Fibroblast of peridontal ligament (primary cell): Measurements from ENCODE around the gene TIMMDC1.
A peak's percentile ranks its signal among the peaks of the same experiment; 100 is the strongest.

ENCODE experiments used
- DNase-seq: peaks from one replicate; pipeline ENCODE4 v3.0.0-alpha.2; 2010; ENCODE audit errors: extremely low read depth

TIMMDC1 gene, protein sequence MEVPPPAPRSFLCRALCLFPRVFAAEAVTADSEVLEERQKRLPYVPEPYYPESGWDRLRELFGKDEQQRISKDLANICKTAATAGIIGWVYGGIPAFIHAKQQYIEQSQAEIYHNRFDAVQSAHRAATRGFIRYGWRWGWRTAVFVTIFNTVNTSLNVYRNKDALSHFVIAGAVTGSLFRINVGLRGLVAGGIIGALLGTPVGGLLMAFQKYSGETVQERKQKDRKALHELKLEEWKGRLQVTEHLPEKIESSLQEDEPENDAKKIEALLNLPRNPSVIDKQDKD

GRCh38 chr3:119498186-119499011, at the start of gene TIMMDC1:
TSS of gene TIMMDC1 (plus strand) at chr3:119498547. CDS start at chr3:119498734, 187 bp downstream.
- peak; percentile 92 for DNase-seq

DNA sequence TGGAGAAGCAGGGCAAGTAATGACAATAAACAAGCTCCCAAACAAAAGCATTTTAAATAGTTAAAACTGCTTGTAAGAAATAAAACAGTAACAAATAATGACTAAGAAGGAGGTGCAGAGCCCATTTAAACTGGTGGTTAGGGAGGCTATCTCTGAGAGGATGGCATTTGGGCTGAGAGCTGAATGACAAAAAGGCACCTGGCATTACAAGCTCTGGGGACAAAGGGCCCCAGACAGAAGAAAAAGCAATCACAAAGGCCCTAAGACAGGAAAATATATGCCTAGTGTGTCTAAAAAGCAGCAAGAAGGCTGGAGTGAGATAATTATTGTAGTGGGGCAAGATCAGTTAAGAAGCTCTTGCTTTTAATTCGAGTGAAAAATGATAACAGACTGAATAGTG, 44.5 kb upstream of the TIMMDC1 start:
- DNase-seq = no peak

- DNase-seq = no peak
These were observed 41.9 kb upstream of the TIMMDC1 start for GRCh38 chr3:119456469-119456868.

GRCh38 chr3:119457246-119457645, 41.1 kb upstream of the TIMMDC1 start:
- DNase-seq = no peak

DNA sequence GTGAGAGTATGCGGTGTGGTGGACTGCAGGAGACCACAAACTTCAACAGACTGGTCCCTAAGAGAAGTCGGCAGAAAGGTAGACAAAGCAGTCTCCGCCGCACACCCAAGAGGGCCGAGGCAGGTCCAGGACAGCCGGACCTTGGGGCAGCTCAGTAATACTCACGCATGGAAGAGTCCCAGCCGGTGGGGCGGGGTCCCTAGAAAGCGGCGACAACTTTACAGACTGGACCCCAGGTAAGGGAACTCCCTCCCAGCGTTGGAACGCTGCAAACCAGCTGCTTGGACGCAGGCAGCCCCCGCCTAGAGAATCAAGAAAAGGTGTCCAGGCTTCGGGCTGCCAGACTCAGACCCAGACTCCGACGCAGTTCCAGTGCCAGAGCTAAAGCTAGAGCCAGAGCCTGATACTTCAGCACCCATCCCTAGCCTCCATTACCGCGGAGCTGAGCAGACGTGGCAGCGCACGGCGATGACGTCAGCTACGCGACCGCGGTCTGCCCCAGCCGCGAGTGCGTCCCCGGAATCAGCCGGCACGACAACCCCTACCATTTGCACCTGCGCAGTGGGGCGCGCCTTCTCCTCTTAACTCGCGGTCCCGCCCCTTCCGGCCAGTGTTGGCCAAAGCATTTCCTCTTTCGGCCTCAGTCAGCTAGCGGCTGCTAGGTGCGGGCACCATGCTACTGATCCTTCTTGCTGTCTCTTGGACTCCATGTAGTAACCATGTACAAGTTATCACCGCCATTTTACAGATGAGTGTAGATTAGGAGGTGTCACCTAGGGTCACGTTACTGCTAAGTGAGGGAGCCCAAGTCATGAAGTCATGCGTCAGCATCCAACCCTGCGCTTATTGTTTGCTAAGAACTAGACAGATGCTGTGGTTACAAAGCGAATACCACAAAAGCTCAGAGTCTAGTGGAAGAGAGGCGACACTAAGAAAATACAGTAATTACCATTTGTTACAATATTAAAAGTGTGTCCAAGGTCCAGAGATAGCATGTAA, 34.9 kb upstream of the TIMMDC1 start, which contains the start of gene TMEM39A:
TMEM39A (minus strand) TSS at position 445 of the 999 bp plus-strand sequence. CDS start 1,541 bp downstream, outside the sequence.
- peak; percentile 98 for DNase-seq

DNA sequence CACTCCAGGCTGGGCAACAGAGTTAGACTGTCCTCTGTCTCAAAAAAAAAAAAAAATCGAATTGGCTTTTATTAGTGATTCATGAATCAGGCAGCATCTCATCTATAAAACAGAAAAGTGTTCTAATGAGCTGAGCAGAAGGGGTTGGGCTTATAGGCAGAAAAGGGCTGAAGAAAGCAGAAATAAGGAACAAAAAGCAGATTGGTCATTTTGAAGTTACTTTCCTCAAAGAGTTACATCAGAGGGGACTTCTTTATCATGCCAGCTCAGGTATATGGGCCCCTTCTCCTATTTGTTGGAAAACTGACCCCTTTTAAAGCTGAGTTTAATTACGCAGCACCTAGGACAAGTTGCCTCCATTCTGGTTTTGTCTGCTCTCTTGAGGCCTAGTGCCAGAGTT, 30.3 kb upstream of the TIMMDC1 start:
- DNase-seq = no peak

- peak; percentile 34 for DNase-seq
These were observed 28.7 kb upstream of the TIMMDC1 start for GRCh38 chr3:119469418-119470189.

- DNase-seq = no peak
These were observed 27.5 kb upstream of the TIMMDC1 start for GRCh38 chr3:119470866-119471265.

DNA sequence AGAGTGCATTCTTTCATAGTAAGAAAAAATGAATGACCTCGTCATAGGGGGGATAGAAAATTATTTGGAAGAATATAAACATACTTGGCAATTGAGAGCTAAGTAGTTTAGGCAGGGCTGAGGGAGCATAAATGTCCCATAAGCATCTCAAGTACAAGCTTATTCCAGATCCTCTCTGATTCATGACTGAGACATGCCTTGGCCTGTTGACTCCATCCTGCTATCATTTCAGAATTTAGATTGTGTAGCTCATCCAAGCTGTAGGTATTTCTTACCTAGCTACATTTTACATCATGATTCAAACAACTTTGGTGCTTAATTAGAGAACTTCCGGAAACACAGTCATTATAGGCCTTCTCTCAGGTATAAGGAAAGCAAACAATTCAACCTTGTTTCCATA, 17.3 kb upstream of the TIMMDC1 start:
- DNase-seq = no peak

- DNase-seq = no peak
These were observed 15.2 kb upstream of the TIMMDC1 start for GRCh38 chr3:119483101-119483500.

DNA sequence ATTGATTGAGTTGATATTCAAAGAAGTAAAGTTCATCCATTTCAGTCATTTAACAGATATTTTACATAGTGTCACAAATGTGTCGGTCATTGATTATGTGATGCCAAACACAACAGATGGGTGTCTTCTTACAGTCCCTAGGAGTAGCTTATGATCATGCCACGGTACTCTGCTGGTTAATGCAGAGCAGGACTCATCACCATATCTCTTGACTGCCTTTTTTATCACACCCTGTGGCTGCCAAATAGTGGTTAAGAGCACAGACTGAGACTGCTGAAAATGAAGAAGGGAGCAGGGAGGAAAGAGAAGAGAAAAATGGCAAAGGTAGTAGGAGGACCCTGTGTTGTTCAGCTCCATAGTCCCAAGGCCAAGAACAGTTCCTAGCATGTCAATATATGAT, 12.8 kb upstream of the TIMMDC1 start:
- no peak for DNase-seq

DNA sequence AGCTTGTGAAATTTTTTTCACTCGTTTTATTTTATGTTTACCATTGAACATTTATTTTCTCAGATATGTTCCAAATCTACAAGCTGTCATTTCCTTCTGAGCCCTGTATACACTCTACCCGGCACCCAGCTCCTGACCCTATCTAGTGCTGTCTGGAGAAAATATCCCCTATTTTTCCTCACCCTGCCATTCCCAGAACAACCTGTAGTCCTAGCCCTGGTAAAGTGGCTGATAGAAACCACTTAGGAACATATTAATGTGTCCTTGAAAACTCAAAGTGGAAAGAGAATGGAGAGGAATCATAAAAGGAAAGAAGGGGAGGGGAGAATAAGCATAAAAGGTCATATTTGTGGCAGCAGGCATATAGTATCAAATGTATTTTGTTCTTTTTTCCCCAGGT, 8.2 kb upstream of the TIMMDC1 start:
- DNase-seq = no peak

- no peak for DNase-seq
These were observed 6.2 kb upstream of the TIMMDC1 start for GRCh38 chr3:119492128-119492527.

- DNase-seq = no peak
These were observed 5.5 kb upstream of the TIMMDC1 start for GRCh38 chr3:119492810-119493209.

- no peak for DNase-seq
These were observed 3.8 kb upstream of the TIMMDC1 start for GRCh38 chr3:119494597-119494996.

- DNase-seq = peak; percentile 37
These were observed 544 bp upstream of the TIMMDC1 start for GRCh38 chr3:119497820-119498185.

DNA sequence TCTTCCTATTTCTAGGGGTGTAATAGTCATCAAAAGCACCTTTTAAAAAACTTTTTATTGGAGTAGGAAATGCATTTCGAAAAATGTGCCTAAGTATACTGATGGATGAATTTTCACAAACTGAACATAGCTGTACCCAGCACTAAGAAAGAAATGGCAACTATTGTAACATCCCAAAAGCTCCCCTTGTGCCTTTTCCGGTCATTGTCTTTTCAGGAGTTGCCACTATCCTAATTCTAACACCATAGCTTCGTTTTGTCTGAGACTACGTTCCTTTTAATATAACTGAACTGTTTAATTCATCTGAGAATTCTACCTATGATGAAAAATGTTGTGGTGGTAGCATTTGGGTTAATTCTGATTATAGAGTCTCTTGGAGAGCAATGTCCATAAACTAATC, 1.9 kb downstream of the TIMMDC1 start:
- DNase-seq = no peak

- DNase-seq = no peak
These were observed 2.6 kb downstream of the TIMMDC1 start for GRCh38 chr3:119500901-119501300.

GRCh38 chr3:119506631-119507030, 8.3 kb downstream of the TIMMDC1 start:
- DNase-seq = no peak

DNA sequence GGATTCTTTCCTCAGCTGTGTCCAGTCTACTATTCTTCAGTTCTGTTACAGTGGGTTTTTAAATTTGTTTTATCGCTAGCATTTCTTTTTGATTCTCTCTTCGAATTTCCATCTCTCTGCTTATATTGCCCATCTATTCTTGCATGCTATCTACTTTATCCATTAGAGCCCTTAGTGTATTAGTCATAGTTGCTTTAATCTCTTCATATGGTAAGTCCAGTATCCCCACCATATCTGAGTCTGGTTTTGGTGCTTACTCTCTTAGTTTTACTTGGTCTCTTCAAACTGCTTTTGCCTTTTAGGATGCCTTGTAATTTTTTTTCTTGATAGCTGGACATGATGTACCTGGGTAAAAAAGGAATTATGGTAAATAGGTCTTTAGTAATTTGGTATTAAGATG, 9.1 kb downstream of the TIMMDC1 start:
- DNase-seq = no peak
